HepG2 (cell line): ENCODE data around the gene ASIC3. TPM values are rescaled to one million over a fixed set of nuclear protein-coding genes. Genes with fewer than 3 reads are reported as not detected.
"Not testable (repeated sequence)": the region's sequence is repeated elsewhere in the genome, so short reads cannot be mapped to it uniquely, and the experiment has no call there.

Experiments used
- ATAC-seq: fragments of 200-7000 bp; cut with Tn5 transposase; 3 replicates; pipeline ENCODE4 v1.9.1; 2020; ENCODE audit warnings: mild to moderate bottlenecking, moderate library complexity
- BruUV-seq: library from RNA; stranded (reverse); fragments of 400-500 nt; replicated peaks from 2 replicates; lab custom pipeline; 2021; lab: Mats Ljungman, UMichigan
- CTCF ChIA-PET: fragments of 300-600 bp; formaldehyde crosslinking; extraction: SDS; loops from one replicate; lab custom pipeline; 2021; ENCODE audit warnings: low total read pairs, inconsistent platforms, low intra/inter-chr PET ratio; lab: Yijun Ruan, JAX
- POLR2A ChIA-PET: fragments of 350-600 bp; sonication (Branson Sonifier 250); formaldehyde crosslinking; loops from one replicate; lab custom pipeline; 2020; ENCODE audit warnings: antibody characterized with exemption, inconsistent platforms; lab: Yijun Ruan, JAX
- DNase-seq: peaks from one replicate; pipeline ENCODE4 v3.0.0-alpha.2; 2015; ENCODE audit warnings: low spot score
- FAIRE-seq: peaks from 3 replicates; lab custom pipeline; 2011; peaks lifted over from hg19 to GRCh38; lab: Jason Lieb, UNC
- H2AFZ ChIP-seq: one replicate; pipeline ENCODE4 v1.6.1; 2011; ENCODE audit warnings: low read length, inconsistent platforms
- H3K27ac ChIP-seq: fragments of 300-600 bp; 3 replicates; pipeline ENCODE4 v1.8.0; 2011; ENCODE audit warnings: mixed run types, mild to moderate bottlenecking, mixed read lengths, low read length, inconsistent platforms; ENCODE audit not compliant: insufficient read depth; ENCODE audit errors: extremely low read length
- H3K27me3 ChIP-seq, 2 experiments: fragments of 200-600 bp in 1 of 2; 2 replicates in 1 of 2; 3 replicates in 1 of 2; pipeline versions ENCODE4 v1.6.0 to v1.8.0; 2011; ENCODE audit warnings: low read length in 2 of 2, mild to moderate bottlenecking in 2 of 2, moderate library complexity in 2 of 2, inconsistent platforms in 1 of 2; ENCODE audit not compliant: insufficient read depth in 2 of 2, control insufficient read depth in 1 of 2
- H3K36me3 ChIP-seq, 2 experiments: fragments of 200-600 bp in 1 of 2; replicated peaks in 1 of 2; 2 replicates in 1 of 2; 3 replicates in 1 of 2; pipeline versions ENCODE4 v1.5.1 to v1.8.0; 2011; ENCODE audit warnings: low read length in 2 of 2, inconsistent platforms in 1 of 2; ENCODE audit not compliant: insufficient read depth in 2 of 2, control insufficient read depth in 1 of 2
- H3K4me1 ChIP-seq: 2 replicates; pipeline ENCODE4 v1.5.1; 2012; ENCODE audit warnings: low read length, inconsistent platforms; ENCODE audit not compliant: insufficient read depth
- H3K4me2 ChIP-seq: 2 replicates; pipeline ENCODE4 v1.6.0; 2011; ENCODE audit warnings: low read depth, low read length, inconsistent platforms
- H3K4me3 ChIP-seq, 3 experiments: fragments of 200-600 bp in 1 of 3; sonication (generic), shearing (Covaris generic) in 1 of 3; replicated peaks in 1 of 3; 2 replicates each; pipeline ENCODE4 v1.5.1; 2011 to 2016; ENCODE audit warnings: low read length in 3 of 3, inconsistent platforms in 2 of 3, low read depth in 2 of 3, mild to moderate bottlenecking in 2 of 3, control low read depth in 1 of 3, mixed read lengths in 1 of 3; ENCODE audit not compliant: insufficient read depth in 1 of 3
- H3K79me2 ChIP-seq: one replicate; pipeline ENCODE4 v1.6.1; 2011; ENCODE audit warnings: low read length, inconsistent platforms; ENCODE audit not compliant: insufficient read depth
- H3K9ac ChIP-seq: 2 replicates; pipeline ENCODE4 v1.6.0; 2011; ENCODE audit warnings: mild to moderate bottlenecking, low read depth, low read length, inconsistent platforms; ENCODE audit not compliant: insufficient read depth
- H3K9me3 ChIP-seq: 2 replicates; pipeline ENCODE4 v1.5.1; 2012; ENCODE audit warnings: mild to moderate bottlenecking, low read length
- H4K20me1 ChIP-seq: 2 replicates; pipeline ENCODE4 v1.6.0; 2011; ENCODE audit warnings: inconsistent platforms, mild to moderate bottlenecking, low read length, moderate library complexity; ENCODE audit not compliant: insufficient read depth
- MAFK ChIP-seq, 2 experiments: IDR thresholded peaks in 1 of 2; conservative IDR thresholded peaks in 1 of 2; 2 replicates each; pipeline ENCODE4 v1.6.1; 2011; ENCODE audit warnings: improper control_type of control experiment in 2 of 2, low read length in 2 of 2
- WGBS: methylation state at CpG from one replicate; pipeline ENCODE4 v1.1.6; 2017; ENCODE audit warnings: low lambda C conversion rate; 5-methylcytosine and 5-hydroxymethylcytosine counted together
- in situ Hi-C: cut with HindIII; loops from 2 replicates; pipeline ENCODE4 v1.10.0; 2017; ENCODE audit warnings: low pct_unique_long_range_greater_than_20kb; ENCODE audit not compliant: extremely low pct_ligation_motif_present
- intact Hi-C: fragments of 100-400 bp; cut with micrococcal nuclease; formaldehyde crosslinking; loops from one replicate; pipeline ENCODE4 v1.10.0; 2022; ENCODE audit not compliant: unreplicated experiment
- polyA plus RNA-seq, 8 experiments: library from polyadenylated mRNA; depleted of rRNA in 3 of 8; stranded (reverse) in 7 of 8; unstranded in 1 of 8; fragments of >200 nt; fragmentation: Illumina TruSeq in 4 of 8; extraction: Trizol in 4 of 8; gene quantifications; 2 replicates each; pipeline versions ENCODE4 v1.2.1 to v1.2.3, GENCODE V29; 2011 to 2016; ENCODE audit warnings: low read depth in 4 of 8, missing spikeins in 1 of 8, mixed read lengths in 1 of 8; ENCODE audit not compliant: insufficient read depth in 1 of 8
- total RNA-seq, 5 experiments: library from RNA; depleted of rRNA; stranded (reverse); fragments of >200 nt; fragmentation: Illumina TruSeq; extraction: Trizol; gene quantifications; 2 replicates each; pipeline ENCODE4 v1.2.3, GENCODE V29; 2016; ENCODE audit warnings: low read depth in 1 of 5
- TF ChIP-seq, protein P1 (sequence below): sonication (generic); formaldehyde crosslinking; IDR thresholded peaks from 2 replicates; pipeline ENCODE4 v1.5.1; 2020; ENCODE audit warnings: missing genetic modification reagents, mild to moderate bottlenecking, borderline replicate concordance

The ASIC3 gene
- total and polyA plus RNA-seq, 2 of the 13 experiments (the other 11 are each of a cell fraction or from before 2014, with no cell fraction given): 0.51 TPM; not detected in 1

- ChIA-PET CTCF (no interaction called here), POLR2A (interaction anchor here (0.8 kb wide), 1 partner anchor 36 kb away, joined by 6 read pairs; no protein-coding TSS in a partner anchor)
- in situ Hi-C loops: no loop called here
Measured at GRCh38 chr7:151025924-151026671, 22.2 kb upstream of the ASIC3 start.

DNA sequence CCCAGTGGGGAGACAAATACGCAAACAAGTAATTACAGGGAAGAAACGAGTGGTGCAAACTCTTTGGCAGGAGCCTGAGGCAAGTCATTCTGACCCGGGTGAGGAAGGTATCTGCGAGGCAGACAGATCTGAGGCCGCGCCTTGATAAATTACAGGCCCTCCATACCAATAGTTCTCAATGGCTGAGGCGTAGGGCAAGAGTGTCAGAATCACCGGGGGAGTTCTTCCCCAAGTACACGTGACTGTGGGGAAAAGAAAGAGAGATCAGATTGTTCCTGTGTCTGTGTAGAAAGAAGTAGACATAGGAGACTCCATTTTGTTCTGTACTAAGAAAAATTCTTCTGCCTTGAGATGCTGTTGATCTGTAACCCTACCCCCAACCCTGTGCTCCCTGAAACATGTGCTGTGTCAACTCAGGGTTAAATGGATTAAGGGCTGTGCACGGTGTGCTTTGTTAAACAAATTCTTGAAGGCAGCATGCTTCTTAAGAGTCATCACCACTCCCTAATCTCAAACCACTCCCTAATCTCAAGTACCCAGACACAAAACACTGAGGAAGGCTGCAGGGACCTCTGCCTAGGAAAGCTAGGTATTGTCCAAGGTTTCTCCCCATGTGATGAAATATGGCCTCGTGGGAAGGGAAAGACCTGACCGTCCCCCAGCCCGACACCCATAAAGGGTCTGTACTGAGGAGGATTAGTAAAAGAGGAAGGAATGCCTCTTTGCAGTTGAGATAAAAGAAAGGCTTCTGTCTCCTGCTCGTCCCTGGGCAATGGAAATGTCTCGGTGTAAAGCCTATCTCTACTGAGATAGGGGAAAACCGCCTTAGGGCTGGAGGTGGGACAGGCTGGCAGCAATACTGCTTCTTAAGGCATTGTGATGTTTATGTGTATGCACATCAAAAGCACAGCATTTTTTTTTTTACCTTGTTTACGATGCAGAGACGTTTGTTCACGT, 21.3 kb upstream of the ASIC3 start:
- POLR2A ChIA-PET: interaction anchor here (0.8 to 2.1 kb wide), 11 partner anchors 7 to 658 kb away, joined by 3 to 35 read pairs (median 4); partner anchors contain the start of genes REPIN1 and TMUB1
- BruUV-seq, H2AFZ ChIP-seq, H3K36me3 ChIP-seq, H3K9ac ChIP-seq, H4K20me1 ChIP-seq, H3K79me2 ChIP-seq, H3K9me3 ChIP-seq, ATAC-seq, FAIRE-seq, DNase-seq, in situ Hi-C loops, H3K27ac ChIP-seq: not testable (repeated sequence)
- 22% methylated on average over 19 of the region's 19 CpGs for WGBS
- Histone ChIP-seq H3K27me3 (peaks cover 10 to 40% of the 10 kb centered on the region in 2 experiments; a peak in 4 of 5 replicates), H3K4me1 (peaks cover 29% of the 10 kb centered on the region), H3K4me3 (peak overlapping the region in 1 of 3 experiments; percentile 88; a peak in 2 of 6 replicates), H3K4me2 (peak overlapping the region; percentile 92)
- intact Hi-C loops: loop anchor here (10.0 kb wide), 1 partner anchor 1412 kb away; no protein-coding TSS in a partner anchor
- CTCF ChIA-PET: interaction anchor here (0.9 kb wide), 1 partner anchor 53 kb away, joined by 3 read pairs; the partner anchor contains the start of gene FASTK

More at GRCh38 chr7:151025924-151026671, 22.2 kb upstream of the ASIC3 start:
- Histone ChIP-seq H3K4me1 (peaks cover 38% of the 10 kb centered on the region), H3K27me3 (peaks cover 10 to 47% of the 10 kb centered on the region in 2 experiments; a peak in 4 of 5 replicates), H3K9me3 (no peaks in the 10 kb centered on the region), H3K4me3 (no peak overlapping the region), H3K9ac (no peak overlapping the region), H3K4me2 (no peak overlapping the region), H3K79me2 (no peaks in the 10 kb centered on the region), H3K36me3 (no peaks in the 10 kb centered on the region), H4K20me1 (no peaks in the 10 kb centered on the region), H3K27ac (no peak overlapping the region), H2AFZ (no peak overlapping the region)
- TF ChIP-seq, protein P1, sequence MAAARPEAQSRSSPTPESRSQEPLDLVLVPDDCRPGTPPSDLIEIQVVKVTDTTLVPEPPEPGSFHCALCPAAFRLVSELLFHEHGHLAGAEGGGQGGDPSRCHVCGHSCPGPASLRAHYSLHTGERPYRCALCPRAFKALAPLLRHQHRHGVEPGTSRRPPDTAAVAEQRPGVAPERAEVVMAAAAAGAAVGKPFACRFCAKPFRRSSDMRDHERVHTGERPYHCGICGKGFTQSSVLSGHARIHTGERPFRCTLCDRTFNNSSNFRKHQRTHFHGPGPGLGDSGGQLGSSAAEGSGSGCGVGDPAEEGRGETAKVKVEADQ (CRISPR knock-in tag): no peak
- peak in 1 of 2 experiments; percentile 18; a peak in 1 of 4 replicates for TF ChIP-seq MAFK (conservative IDR thresholded peaks at IDR 0.05 in 1 of 2, IDR thresholded peaks at IDR 0.05 in 1 of 2; ENCODE audit: low read length in 2 of 2)
- 12% methylated on average over 4 of the region's 4 CpGs for WGBS
- DNase-seq (no peak), FAIRE-seq (no peak), ATAC-seq (no peak)
- intact Hi-C loops: loop anchor here (10.0 kb wide), 1 partner anchor 1411 kb away; no protein-coding TSS in a partner anchor
- no TSS peak for BruUV-seq
